ENCODE data around the gene CLMN. TPM values are rescaled to one million over a fixed set of nuclear protein-coding genes. Genes with fewer than 3 reads are reported as not detected.

The CLMN gene
- total and polyA plus RNA-seq, 2 of the 4 experiments (the other 2 are of a cell fraction), result 0.10 to 0.18 TPM

- in situ Hi-C loops (cut with MboI; ENCODE audit: low sequenced_read_pairs), result no loop called here
- Histone ChIP-seq H3K4ac (ENCODE audit: low read depth, low read length) (no peak overlapping the region), H3K27me3 (ENCODE audit: control insufficient read depth, insufficient read depth, low read length) (no peaks in the 10 kb centered on the region; the same call in 1 of the 2 replicates), H3K36me3 (ENCODE audit: control insufficient read depth, insufficient read depth, low read length) (no peaks in the 10 kb centered on the region), H3K9me3 (ENCODE audit: control insufficient read depth, insufficient read depth, low read length) (no peaks in the 10 kb centered on the region), H3K79me1 (ENCODE audit: low read depth in 1 of 2, low read length in 2 of 2) (no peaks in the 10 kb centered on the region), H3K27ac (ENCODE audit: insufficient read depth, low read length) (no peak overlapping the region), H3K9ac (ENCODE audit: low read depth, low read length) (no peak overlapping the region), H4K91ac (ENCODE audit: insufficient read depth, low read depth, low read length) (no peak overlapping the region), H2AFZ (replicated peaks; ENCODE audit: low read length, poor library complexity) (no peak overlapping the region), H3K14ac (replicated peaks; ENCODE audit: low read depth, low read length) (no peak overlapping the region), H3K9me1 (ENCODE audit: insufficient read depth, low read length) (no peaks in the 10 kb centered on the region), H2AK5ac (ENCODE audit: low read depth, low read length) (no peak overlapping the region), H2BK5ac (ENCODE audit: low read depth, low read length, poor library complexity, severe bottlenecking) (no peak overlapping the region), H4K5ac (ENCODE audit: low read depth, low read length) (no peak overlapping the region), H3K18ac (ENCODE audit: low read depth, low read length) (no peak overlapping the region), H3K4me2 (ENCODE audit: low read depth, low read length) (no peak overlapping the region), H2BK15ac (ENCODE audit: low read depth, low read length) (no peak overlapping the region), H2AK9ac (replicated peaks; ENCODE audit: low read depth, low read length, poor library complexity) (no peak overlapping the region), H4K8ac (ENCODE audit: low read depth in 2 of 2, low read length in 2 of 2) (no peak overlapping the region), H3K23ac (ENCODE audit: low read depth, low read length) (no peak overlapping the region), H2BK20ac (ENCODE audit: low read depth, low read length) (no peak overlapping the region), H4K20me1 (ENCODE audit: insufficient read depth, low read length) (no peaks in the 10 kb centered on the region), H2BK120ac (ENCODE audit: low read depth, low read length) (no peak overlapping the region), H3K56ac (ENCODE audit: extremely low read depth, insufficient read depth, low read length) (no peak overlapping the region), H3K4me3 (ENCODE audit: insufficient read depth, low read depth, low read length) (no peak overlapping the region), H3K4me1 (ENCODE audit: control insufficient read depth, insufficient read depth, low read length) (no peaks in the 10 kb centered on the region)
- ChIA-PET CTCF (no interaction called here), POLR2A (ENCODE audit: unreplicated experiment) (no interaction called here)
- no TSS peak for BruUV-seq (replicated peaks)
- dilution Hi-C loops (cut with HindIII; ENCODE audit: low sequenced_read_pairs, unreplicated experiment), result no loop called here
- TF ChIP-seq RFX5 (IDR thresholded peaks at IDR 0.05; ENCODE audit: low read depth, low read length), result no peak
- TF ChIP-seq, protein P1, sequence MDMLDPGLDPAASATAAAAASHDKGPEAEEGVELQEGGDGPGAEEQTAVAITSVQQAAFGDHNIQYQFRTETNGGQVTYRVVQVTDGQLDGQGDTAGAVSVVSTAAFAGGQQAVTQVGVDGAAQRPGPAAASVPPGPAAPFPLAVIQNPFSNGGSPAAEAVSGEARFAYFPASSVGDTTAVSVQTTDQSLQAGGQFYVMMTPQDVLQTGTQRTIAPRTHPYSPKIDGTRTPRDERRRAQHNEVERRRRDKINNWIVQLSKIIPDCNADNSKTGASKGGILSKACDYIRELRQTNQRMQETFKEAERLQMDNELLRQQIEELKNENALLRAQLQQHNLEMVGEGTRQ (IDR thresholded peaks at IDR 0.05; ENCODE audit: low read depth, low read length), result no peak
- no peak for TF ChIP-seq RAD21 (IDR thresholded peaks at IDR 0.05; ENCODE audit: low read length)
- TF ChIP-seq CEBPB (IDR thresholded peaks at IDR 0.05; ENCODE audit: low read depth, low read length), result no peak
- TF ChIP-seq RCOR1 (IDR thresholded peaks at IDR 0.05; ENCODE audit: insufficient replicate concordance, low read length), result no peak
- no peak for TF ChIP-seq MAFK (IDR thresholded peaks at IDR 0.05; ENCODE audit: low read depth, low read length)
- no peak for TF ChIP-seq MXI1 (IDR thresholded peaks at IDR 0.05; ENCODE audit: borderline replicate concordance, low read depth, low read length)
- TF ChIP-seq POLR2A (IDR thresholded peaks at IDR 0.05; ENCODE audit: low read depth, low read length), result no peak
- intact Hi-C loops (cut with micrococcal nuclease), result loop anchor here (10.0 kb wide), 1 partner anchor 513 kb away; no protein-coding TSS in a partner anchor
- ATAC-seq (ENCODE audit: low read depth) (no peak), DNase-seq (no peak)
- 90% methylated on average over 3 of the region's 8 CpGs; no CpG with 5 or more reads in 1 of the 2 experiments for WGBS, 2 experiments (ENCODE audit: extremely low coverage in 2 of 2, insufficient read length in 1 of 2)
Observed at GRCh38 chr14:95197551-95197950, 122.2 kb downstream of the CLMN start.

All from IMR-90 (cell line).